PFSK-1 (cell line): ENCODE measurements around the gene TBC1D24.

ENCODE experiments used
- FOXP2 ChIP-seq: optimal IDR thresholded peaks from 2 replicates; pipeline ENCODE3; 2011; ENCODE audit warnings: borderline replicate concordance, control low read depth, inconsistent platforms; ENCODE audit not compliant: insufficient read depth; ENCODE audit errors: extremely low read length, extremely low read depth
- POLR2AphosphoS5 ChIP-seq: IDR thresholded peaks from 2 replicates; pipeline ENCODE4 v1.6.1; 2012; ENCODE audit warnings: low read depth, mild to moderate bottlenecking, control low read depth, low read length, moderate library complexity
- REST ChIP-seq, 2 experiments: IDR thresholded peaks; 2 replicates each; pipeline versions ENCODE4 v1.6.1 to v1.8.0; 2011 to 2012; ENCODE audit warnings: low read depth in 2 of 2, low read length in 2 of 2, control low read depth in 1 of 2, inconsistent platforms in 1 of 2, mild to moderate bottlenecking in 1 of 2, moderate library complexity in 1 of 2; ENCODE audit not compliant: insufficient read depth in 1 of 2
- SIN3A ChIP-seq: IDR thresholded peaks from 2 replicates; pipeline ENCODE4 v1.6.1; 2012; ENCODE audit warnings: mild to moderate bottlenecking, low read length, moderate library complexity, borderline replicate concordance; ENCODE audit not compliant: insufficient read depth
- TAF1 ChIP-seq: IDR thresholded peaks from 2 replicates; pipeline ENCODE4 v1.6.1; 2012; ENCODE audit warnings: low read length, control low read depth, borderline replicate concordance; ENCODE audit not compliant: insufficient read depth

GRCh38 chr16:2450975-2451381, 23.9 kb upstream of the TBC1D24 start:
- TF ChIP-seq TAF1: no peak
- TF ChIP-seq SIN3A: no peak
- no peak for TF ChIP-seq POLR2AphosphoS5
- TF ChIP-seq REST (IDR thresholded peaks at IDR 0.05; ENCODE audit: insufficient read depth in 1 of 2, low read depth in 2 of 2, low read length in 2 of 2): no peak
- TF ChIP-seq FOXP2: no peak
